Caco-2 (cell line): Measurements from ENCODE around the gene RHPN2. TPM values are rescaled to one million over a fixed set of nuclear protein-coding genes. Genes with fewer than 3 reads are reported as not detected.

Experiments used
- BruUV-seq: library from RNA; stranded (reverse); fragments of 400-500 nt; replicated peaks from 2 replicates; lab custom pipeline; 2021; lab: Mats Ljungman, UMichigan
- CTCF ChIA-PET: fragments of 300-600 bp; sonication (Branson Sonifier 250); formaldehyde crosslinking; loops from one replicate; lab custom pipeline; 2022; ENCODE audit warnings: antibody characterized with exemption; lab: Charles Lee
- POLR2A ChIA-PET: fragments of 300-600 bp; sonication (Branson Sonifier 250); formaldehyde crosslinking; loops from one replicate; lab custom pipeline; 2022; ENCODE audit warnings: antibody characterized with exemption; lab: Charles Lee
- DNase-seq, 2 experiments: peaks; one replicate each; pipeline versions ENCODE4 v3.0.0 to v3.0.0-alpha.2; 2020 to 2022
- H3K27me3 ChIP-seq: replicated peaks from 2 replicates; pipeline ENCODE4 v1.6.0; 2011; ENCODE audit warnings: low read length; ENCODE audit not compliant: control insufficient read depth, insufficient read depth
- H3K36me3 ChIP-seq: 2 replicates; pipeline ENCODE4 v1.5.1; 2011; ENCODE audit warnings: low read length; ENCODE audit not compliant: control insufficient read depth, insufficient read depth
- H3K4me1 ChIP-seq: fragments of 250-450 bp; sonication (Bioruptor Pico); 2 replicates; pipeline ENCODE4 v1.5.1; 2020; ENCODE audit warnings: mild to moderate bottlenecking
- H3K4me3 ChIP-seq: 2 replicates; pipeline ENCODE4 v1.5.1; 2011; ENCODE audit warnings: low read depth, mild to moderate bottlenecking, control low read depth, low read length
- H3K9me3 ChIP-seq: fragments of 250-450 bp; sonication (Bioruptor Pico); 2 replicates; pipeline ENCODE4 v1.5.1; 2020; ENCODE audit warnings: mild to moderate bottlenecking, moderate library complexity
- H3K27ac Mint-ChIP-seq: one replicate; pipeline ENCODE4 v1.8.0; 2022; ENCODE audit warnings: mixed read lengths; ENCODE audit not compliant: unreplicated experiment
- H3K27me3 Mint-ChIP-seq: one replicate; pipeline ENCODE4 v1.8.0; 2022; ENCODE audit warnings: mixed read lengths; ENCODE audit not compliant: insufficient read depth, unreplicated experiment
- H3K36me3 Mint-ChIP-seq: one replicate; pipeline ENCODE4 v1.8.0; 2022; ENCODE audit warnings: mild to moderate bottlenecking, mixed read lengths; ENCODE audit not compliant: insufficient read depth, unreplicated experiment
- H3K4me1 Mint-ChIP-seq: one replicate; pipeline ENCODE4 v1.8.0; 2022; ENCODE audit warnings: low read depth, mixed read lengths; ENCODE audit not compliant: unreplicated experiment
- H3K4me3 Mint-ChIP-seq: one replicate; pipeline ENCODE4 v1.8.0; 2022; ENCODE audit warnings: mild to moderate bottlenecking, moderate library complexity, mixed read lengths; ENCODE audit not compliant: unreplicated experiment
- H3K9me3 Mint-ChIP-seq: one replicate; pipeline ENCODE4 v1.8.0; 2022; ENCODE audit warnings: mixed read lengths; ENCODE audit not compliant: unreplicated experiment
- intact Hi-C: fragments of 100-400 bp; cut with micrococcal nuclease; formaldehyde crosslinking; loops from one replicate; pipeline ENCODE4 v1.10.0; 2022; ENCODE audit not compliant: unreplicated experiment
- total RNA-seq: library from RNA; stranded (reverse); gene quantifications from 2 replicates; pipeline ENCODE4 v1.2.3, GENCODE V29; 2022
- TF ChIP-seq, protein P1 (sequence below), 2 experiments: fragments of 200-600 bp in 1 of 2; IDR thresholded peaks; 1 replicate in 1 of 2; 2 replicates in 1 of 2; pipeline versions ENCODE4 v1.5.1 to v1.8.0; 2011 to 2022; ENCODE audit warnings: antibody characterized with exemption in 1 of 2, control low read depth in 1 of 2, inconsistent platforms in 1 of 2, low read depth in 1 of 2, low read length in 1 of 2, mild to moderate bottlenecking in 1 of 2, moderate library complexity in 1 of 2; ENCODE audit not compliant: insufficient read depth in 1 of 2, severe bottlenecking in 1 of 2, unreplicated experiment in 1 of 2

Gene RHPN2
- total RNA-seq, 1 experiment from 2014 or later, result 69.5 TPM

DNA sequence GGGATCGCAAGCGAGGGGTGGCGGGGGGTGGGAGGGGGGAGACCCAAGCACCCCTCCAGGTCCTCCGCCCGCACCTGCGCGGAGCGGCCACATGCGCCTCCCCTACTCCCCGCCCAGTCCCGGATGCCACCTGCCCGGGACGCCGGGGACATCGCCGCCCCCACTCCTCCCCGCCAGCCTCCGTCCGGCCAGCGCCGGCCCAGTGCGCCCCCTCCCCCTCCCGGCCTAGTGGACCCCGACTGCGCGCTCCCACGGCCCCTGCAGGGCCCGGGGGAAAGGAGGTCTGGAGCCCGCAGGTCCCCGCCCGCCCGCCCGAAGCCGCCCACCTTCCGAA lies 263 bp downstream of the RHPN2 start:
- peak; percentile 85 to 87 for DNase-seq
- POLR2A ChIA-PET, result interaction anchor here (1.3 to 2.3 kb wide), 4 partner anchors 12 to 36 kb away, joined by 3 to 15 read pairs (median 8); no protein-coding TSS in a partner anchor
- Histone ChIP-seq H3K4me3 (peak overlapping the region; percentile 98), H3K27me3 (no peaks in the 10 kb centered on the region), H3K36me3 (peaks cover 1% of the 10 kb centered on the region; the same call in 1 of the 2 replicates), H3K4me1 (peaks cover 42% of the 10 kb centered on the region), H3K9me3 (no peaks in the 10 kb centered on the region)
- H3K4me3 Mint-ChIP-seq, result peak overlapping the region; percentile 92
- H3K4me1 Mint-ChIP-seq, result peaks cover 23% of the 10 kb centered on the region
- peak overlapping the region; percentile 90 for H3K27ac Mint-ChIP-seq
- peaks cover 37% of the 10 kb centered on the region for H3K36me3 Mint-ChIP-seq
- H3K9me3 Mint-ChIP-seq, result no peaks in the 10 kb centered on the region
- CTCF ChIA-PET, result no interaction called here
- intact Hi-C loops, result loop anchor here (1.0 to 5.0 kb wide), 3 partner anchors 14 to 38 kb away; no protein-coding TSS in a partner anchor
- TF ChIP-seq, protein P1, sequence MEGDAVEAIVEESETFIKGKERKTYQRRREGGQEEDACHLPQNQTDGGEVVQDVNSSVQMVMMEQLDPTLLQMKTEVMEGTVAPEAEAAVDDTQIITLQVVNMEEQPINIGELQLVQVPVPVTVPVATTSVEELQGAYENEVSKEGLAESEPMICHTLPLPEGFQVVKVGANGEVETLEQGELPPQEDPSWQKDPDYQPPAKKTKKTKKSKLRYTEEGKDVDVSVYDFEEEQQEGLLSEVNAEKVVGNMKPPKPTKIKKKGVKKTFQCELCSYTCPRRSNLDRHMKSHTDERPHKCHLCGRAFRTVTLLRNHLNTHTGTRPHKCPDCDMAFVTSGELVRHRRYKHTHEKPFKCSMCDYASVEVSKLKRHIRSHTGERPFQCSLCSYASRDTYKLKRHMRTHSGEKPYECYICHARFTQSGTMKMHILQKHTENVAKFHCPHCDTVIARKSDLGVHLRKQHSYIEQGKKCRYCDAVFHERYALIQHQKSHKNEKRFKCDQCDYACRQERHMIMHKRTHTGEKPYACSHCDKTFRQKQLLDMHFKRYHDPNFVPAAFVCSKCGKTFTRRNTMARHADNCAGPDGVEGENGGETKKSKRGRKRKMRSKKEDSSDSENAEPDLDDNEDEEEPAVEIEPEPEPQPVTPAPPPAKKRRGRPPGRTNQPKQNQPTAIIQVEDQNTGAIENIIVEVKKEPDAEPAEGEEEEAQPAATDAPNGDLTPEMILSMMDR (IDR thresholded peaks at IDR 0.05; ENCODE audit: insufficient read depth in 1 of 2, low read depth in 1 of 2, low read length in 1 of 2, severe bottlenecking in 1 of 2, unreplicated experiment in 1 of 2), result no peak
- BruUV-seq, result no TSS peak
- no peaks in the 10 kb centered on the region for H3K27me3 Mint-ChIP-seq

DNA sequence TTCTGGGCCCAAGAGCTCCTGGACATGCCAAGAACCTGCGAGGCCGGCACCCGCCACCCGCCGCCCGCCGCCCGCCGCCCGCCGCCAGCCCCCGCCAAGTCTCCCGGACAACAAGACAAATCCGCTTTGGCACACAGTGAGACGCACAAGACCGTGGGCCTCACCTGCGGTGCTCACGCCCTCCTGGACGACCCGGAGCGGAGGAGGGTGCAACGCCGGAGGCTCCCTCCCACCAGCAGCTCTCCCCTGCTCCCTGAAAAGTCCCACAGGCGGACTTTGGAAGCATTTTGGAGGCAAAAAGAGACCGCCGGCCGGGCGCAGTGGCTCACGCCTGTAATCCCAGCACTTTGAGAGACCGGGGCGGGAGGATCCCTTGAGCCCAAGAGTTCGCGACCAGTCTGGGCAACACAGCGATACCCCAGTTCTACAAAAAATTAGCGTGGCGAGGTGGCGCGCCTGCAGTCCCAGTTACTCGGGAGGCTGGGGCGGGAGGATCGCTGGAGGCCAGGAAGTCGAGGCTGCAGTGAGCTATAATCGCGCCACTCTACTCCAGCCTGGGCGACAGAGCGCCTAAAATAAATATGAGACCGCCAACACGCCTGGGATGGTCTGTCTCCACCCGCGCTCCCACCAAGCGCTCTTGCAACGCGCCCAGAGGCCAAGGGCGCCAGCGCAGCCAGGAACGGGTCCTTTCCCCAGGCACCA lies 783 bp downstream of the RHPN2 start:
- Histone ChIP-seq H3K4me3 (peak overlapping the region; percentile 98), H3K36me3 (peaks cover 1% of the 10 kb centered on the region; the same call in 1 of the 2 replicates), H3K4me1 (peaks cover 41% of the 10 kb centered on the region), H3K9me3 (no peaks in the 10 kb centered on the region), H3K27me3 (no peaks in the 10 kb centered on the region)
- Mint-ChIP-seq H3K27me3 (no peaks in the 10 kb centered on the region), H3K4me3 (peak overlapping the region; percentile 92), H3K27ac (peak overlapping the region; percentile 90), H3K36me3 (peaks cover 42% of the 10 kb centered on the region), H3K4me1 (peaks cover 26% of the 10 kb centered on the region), H3K9me3 (no peaks in the 10 kb centered on the region)
- no TSS peak for BruUV-seq
- TF ChIP-seq, protein P1 (IDR thresholded peaks at IDR 0.05; ENCODE audit: insufficient read depth in 1 of 2, low read depth in 1 of 2, low read length in 1 of 2, severe bottlenecking in 1 of 2, unreplicated experiment in 1 of 2), result peak in 1 of 2 experiments; percentile 7
- POLR2A ChIA-PET, result interaction anchor here (0.9 to 2.3 kb wide), 5 partner anchors 12 to 37 kb away, joined by 3 to 15 read pairs (median 5); no protein-coding TSS in a partner anchor
- peak in 1 of 2 experiments; percentile 40 for DNase-seq
- CTCF ChIA-PET, result no interaction called here
- intact Hi-C loops, result loop anchor here (1.0 to 5.0 kb wide), 3 partner anchors 14 to 38 kb away; no protein-coding TSS in a partner anchor

DNA sequence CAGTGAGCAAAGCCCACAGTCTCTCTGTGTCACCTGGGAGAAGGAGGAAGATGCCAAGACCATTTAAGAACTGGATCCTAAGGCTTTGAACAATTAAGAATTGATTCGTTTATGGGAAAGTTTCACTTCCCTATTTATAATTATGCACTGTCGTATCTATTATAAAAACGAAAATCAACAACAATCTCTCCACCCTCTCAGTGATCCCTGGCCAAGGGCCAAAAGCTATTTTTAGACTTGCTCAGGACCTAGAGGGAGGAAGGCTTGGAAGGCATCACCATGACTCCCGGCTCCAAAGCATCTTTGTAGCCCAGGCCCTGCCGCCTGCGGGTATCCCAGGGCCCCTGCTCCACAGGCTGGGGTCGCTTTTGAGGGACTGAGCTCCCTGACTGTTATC lies 1.3 kb downstream of the RHPN2 start:
- TF ChIP-seq, protein P1 (IDR thresholded peaks at IDR 0.05; ENCODE audit: insufficient read depth in 1 of 2, low read depth in 1 of 2, low read length in 1 of 2, severe bottlenecking in 1 of 2, unreplicated experiment in 1 of 2), result no peak
- POLR2A ChIA-PET, result interaction anchor here (0.9 to 2.3 kb wide), 5 partner anchors 12 to 37 kb away, joined by 3 to 15 read pairs (median 5); no protein-coding TSS in a partner anchor
- peak overlapping the region; percentile 98 for H3K4me3 ChIP-seq
- DNase-seq, result no peak
- H3K9me3 ChIP-seq, result no peaks in the 10 kb centered on the region
- peaks cover 41% of the 10 kb centered on the region for H3K4me1 ChIP-seq
- Mint-ChIP-seq H3K9me3 (no peaks in the 10 kb centered on the region), H3K36me3 (peaks cover 45% of the 10 kb centered on the region), H3K27me3 (no peaks in the 10 kb centered on the region), H3K27ac (peak overlapping the region; percentile 90), H3K4me1 (peaks cover 26% of the 10 kb centered on the region), H3K4me3 (peak overlapping the region; percentile 92)
- intact Hi-C loops, result loop anchor here (5.0 kb wide), 1 partner anchor 39 kb away; no protein-coding TSS in a partner anchor
- CTCF ChIA-PET, result no interaction called here
- no TSS peak for BruUV-seq
- no peaks in the 10 kb centered on the region for H3K27me3 ChIP-seq
- H3K36me3 ChIP-seq, result peaks cover 1% of the 10 kb centered on the region; the same call in 1 of the 2 replicates
